K562 (cell line): ENCODE measurements around the gene GSG1. TPM values are rescaled to one million over a fixed set of nuclear protein-coding genes. Genes with fewer than 3 reads are reported as not detected.

Experiments used
- ATAC-seq: fragments of 200-7000 bp; cut with Tn5 transposase; 3 replicates; pipeline ENCODE4 v1.9.1; 2020; ENCODE audit warnings: moderate library complexity
- BruUV-seq: library from RNA; stranded (reverse); fragments of 400-500 nt; replicated peaks from 2 replicates; lab custom pipeline; 2021; lab: Mats Ljungman, UMichigan
- CTCF ChIA-PET: fragments of 300-600 bp; formaldehyde crosslinking; extraction: SDS; loops from one replicate; lab custom pipeline; 2021; ENCODE audit warnings: low intra/inter-chr PET ratio; lab: Yijun Ruan, JAX
- POLR2A ChIA-PET: fragments of 300-600, 350-650 bp; sonication (Branson Sonifier 250); formaldehyde crosslinking; extraction: SDS; loops from one replicate; lab custom pipeline; 2021; ENCODE audit warnings: antibody characterized with exemption, inconsistent platforms; lab: Yijun Ruan, JAX
- DNase-seq, 4 experiments: peaks; one replicate each; pipeline versions ENCODE4 v3.0.0 to v3.0.0-alpha.2; 2011 to 2018; ENCODE audit warnings: low spot score in 3 of 4, mixed read lengths in 3 of 4; ENCODE audit errors: extremely low read depth in 1 of 4
- FAIRE-seq: peaks from 2 replicates; lab custom pipeline; 2011; peaks lifted over from hg19 to GRCh38; lab: Jason Lieb, UNC
- H2AFZ ChIP-seq: 2 replicates; pipeline ENCODE4 v1.6.0; 2011; ENCODE audit warnings: low read depth, low read length, control low read depth, inconsistent platforms
- H3K27ac ChIP-seq: fragments of 200-600 bp; 3 replicates; pipeline ENCODE4 v1.8.0; 2011; ENCODE audit warnings: low read depth, mild to moderate bottlenecking, control low read depth, inconsistent platforms, low read length, moderate library complexity, mixed read lengths; ENCODE audit errors: extremely low read depth
- H3K27me3 ChIP-seq, 2 experiments: fragments of 300-600 bp in 1 of 2; 2 replicates in 1 of 2; 3 replicates in 1 of 2; pipeline versions ENCODE4 v1.6.0 to v1.8.0; 2011; ENCODE audit warnings: inconsistent platforms in 2 of 2, low read length in 2 of 2, mild to moderate bottlenecking in 1 of 2, mixed read lengths in 1 of 2, moderate library complexity in 1 of 2; ENCODE audit not compliant: control insufficient read depth in 2 of 2, insufficient read depth in 2 of 2
- H3K36me3 ChIP-seq: fragments of 300-600 bp; 3 replicates; pipeline ENCODE4 v1.8.0; 2011; ENCODE audit warnings: mild to moderate bottlenecking, low read length, inconsistent platforms; ENCODE audit not compliant: control insufficient read depth, insufficient read depth
- H3K4me1 ChIP-seq, 2 experiments: fragments of 200-600 bp in 1 of 2; replicated peaks in 1 of 2; 2 replicates in 1 of 2; 3 replicates in 1 of 2; pipeline versions ENCODE4 v1.5.1 to v1.8.0; 2011; ENCODE audit warnings: inconsistent platforms in 2 of 2, low read length in 2 of 2, mild to moderate bottlenecking in 1 of 2, mixed read lengths in 1 of 2, moderate library complexity in 1 of 2; ENCODE audit not compliant: control insufficient read depth in 2 of 2, insufficient read depth in 2 of 2
- H3K4me2 ChIP-seq: 2 replicates; pipeline ENCODE4 v1.6.1; 2011; ENCODE audit warnings: low read length, control low read depth, inconsistent platforms, mixed read lengths; ENCODE audit not compliant: insufficient read depth
- H3K4me3 ChIP-seq: fragments of 200-600 bp; sonication (generic), shearing (Covaris generic); 2 replicates; pipeline ENCODE4 v1.5.1; 2016; ENCODE audit warnings: control low read depth, inconsistent platforms
- H3K79me2 ChIP-seq: fragments of 200-600 bp; 3 replicates; pipeline ENCODE4 v1.8.0; 2011; ENCODE audit warnings: low read length, inconsistent platforms; ENCODE audit not compliant: control insufficient read depth, insufficient read depth
- H3K9ac ChIP-seq, 2 experiments: 2 replicates each; pipeline versions ENCODE4 v1.6.0 to v1.6.1; 2011; ENCODE audit warnings: low read depth in 2 of 2, low read length in 2 of 2, control low read depth in 1 of 2, inconsistent platforms in 1 of 2, mild to moderate bottlenecking in 1 of 2, mixed read lengths in 1 of 2; ENCODE audit not compliant: insufficient read depth in 1 of 2
- H3K9me1 ChIP-seq: one replicate; pipeline ENCODE4 v1.6.0; 2011; ENCODE audit warnings: inconsistent platforms, mild to moderate bottlenecking, low read length, moderate library complexity; ENCODE audit not compliant: control insufficient read depth, insufficient read depth
- H3K9me3 ChIP-seq: replicated peaks from 2 replicates; pipeline ENCODE4 v1.5.1; 2011; ENCODE audit warnings: low read depth, low read length, inconsistent platforms; ENCODE audit not compliant: control insufficient read depth, insufficient read depth
- H4K20me1 ChIP-seq: replicated peaks from 2 replicates; pipeline ENCODE4 v1.6.1; 2011; ENCODE audit warnings: low read length, inconsistent platforms, mixed read lengths; ENCODE audit not compliant: control insufficient read depth, insufficient read depth
- C11orf30 ChIP-seq: fragments of 450-650 bp; IDR thresholded peaks from 2 replicates; pipeline ENCODE4 v1.6.1; 2016; ENCODE audit warnings: low read depth, mild to moderate bottlenecking
- CBFA2T3 ChIP-seq: fragments of 450-650 bp; IDR thresholded peaks from 2 replicates; pipeline ENCODE4 v1.6.1; 2017
- ESRRB ChIP-seq: fragments of 250-450 bp; sonication (Bioruptor Pico); IDR thresholded peaks from 2 replicates; pipeline ENCODE4 v1.5.0; 2020; ENCODE audit warnings: mild to moderate bottlenecking, moderate library complexity, borderline replicate concordance
- SIN3A ChIP-seq, 2 experiments: fragments of 150-350 bp in 1 of 2; IDR thresholded peaks; 2 replicates each; pipeline ENCODE4 v1.6.1; 2011 to 2016; ENCODE audit warnings: borderline replicate concordance in 2 of 2, low read depth in 2 of 2, low read length in 2 of 2, mild to moderate bottlenecking in 2 of 2, moderate library complexity in 2 of 2; ENCODE audit not compliant: control insufficient read depth in 1 of 2
- SRSF3 ChIP-seq: fragments of 200-400 bp; formaldehyde crosslinking; IDR thresholded peaks from 2 replicates; pipeline ENCODE4 v1.6.1; 2016; ENCODE audit warnings: mild to moderate bottlenecking, low read length, moderate library complexity; ENCODE audit not compliant: insufficient read depth
- SUPT5H ChIP-seq: fragments of 450-650 bp; IDR thresholded peaks from 2 replicates; pipeline ENCODE4 v1.6.1; 2016
- TAF1 ChIP-seq: IDR thresholded peaks from 2 replicates; pipeline ENCODE4 v1.6.1; 2011; ENCODE audit warnings: mild to moderate bottlenecking, low read length, moderate library complexity; ENCODE audit not compliant: insufficient read depth, control insufficient read depth, severe bottlenecking; ENCODE audit errors: extremely low read depth
- ZNF408 ChIP-seq: fragments of 250-450 bp; sonication (Bioruptor Pico); IDR thresholded peaks from 2 replicates; pipeline ENCODE4 v1.4.0; 2020; ENCODE audit warnings: low read depth, mild to moderate bottlenecking, moderate library complexity
- WGBS: fragments of 100-300 bp; shearing (Covaris generic); methylation state at CpG from one replicate; pipeline ENCODE4 v1.1.6; 2016; ENCODE audit warnings: low coverage, mixed read lengths; ENCODE audit not compliant: insufficient coverage; ENCODE audit errors: missing lambda C conversion rate; 5-methylcytosine and 5-hydroxymethylcytosine counted together
- in situ Hi-C: fragments of 300-500 bp; cut with MboI; formaldehyde crosslinking; loops from 4 replicates; pipeline ENCODE4 v1.15.0; 2018; ENCODE audit warnings: inconsistent platforms, mixed read lengths
- intact Hi-C: fragments of 100-400 bp; cut with micrococcal nuclease; formaldehyde crosslinking; loops from 2 replicates; pipeline ENCODE4 v1.14.2; 2022
- polyA plus RNA-seq, 8 experiments: library from polyadenylated mRNA; depleted of rRNA in 4 of 8; stranded (reverse) in 5 of 8; unstranded in 3 of 8; fragments of >200 nt; fragmentation: Nextera tagmentation in 2 of 8; fragmentation: Illumina TruSeq in 1 of 8; extraction: Ambion mirVana in 2 of 8; extraction: Trizol in 1 of 8; gene quantifications; 2 replicates each; pipeline versions ENCODE4 v1.2.1 to v1.2.3, GENCODE V29; 2011 to 2014; ENCODE audit warnings: inconsistent platforms in 1 of 8, missing spikeins in 1 of 8
- total RNA-seq, 7 experiments: library from RNA; depleted of rRNA in 6 of 7; stranded (reverse); fragments of >200 nt in 6 of 7; fragmentation: Illumina TruSeq in 2 of 7; extraction: Trizol in 2 of 7; gene quantifications; 2 replicates each; pipeline versions ENCODE4 v1.2.1 to v1.2.3, GENCODE V29; 2011 to 2021; ENCODE audit warnings: low replicate concordance in 1 of 7
- TF ChIP-seq, protein P1 (sequence below): IDR thresholded peaks from 2 replicates; pipeline ENCODE4 v1.6.1; 2014; ENCODE audit warnings: antibody characterized with exemption
- TF ChIP-seq, protein P2 (sequence below): fragments of 450-650 bp; IDR thresholded peaks from 2 replicates; pipeline ENCODE4 v1.6.1; 2014; ENCODE audit warnings: low read depth, mild to moderate bottlenecking, moderate library complexity, borderline replicate concordance
- TF ChIP-seq, protein P3 (sequence below): fragments of 450-650 bp; conservative IDR thresholded peaks from 2 replicates; pipeline ENCODE4 v1.6.1; 2016; ENCODE audit warnings: missing genetic modification characterization, low read depth, mild to moderate bottlenecking, control low read depth, missing compliant biosample characterization
- TF ChIP-seq, protein P4 (sequence below): sonication (generic); formaldehyde crosslinking; IDR thresholded peaks from 2 replicates; pipeline ENCODE4 v1.8.1; 2023; ENCODE audit warnings: missing genetic modification reagents, mild to moderate bottlenecking, borderline replicate concordance

GSG1 gene
- total and polyA plus RNA-seq, 9 of the 15 experiments (the other 6 are each of a cell fraction or from before 2014, with no cell fraction given) = not detected

DNA sequence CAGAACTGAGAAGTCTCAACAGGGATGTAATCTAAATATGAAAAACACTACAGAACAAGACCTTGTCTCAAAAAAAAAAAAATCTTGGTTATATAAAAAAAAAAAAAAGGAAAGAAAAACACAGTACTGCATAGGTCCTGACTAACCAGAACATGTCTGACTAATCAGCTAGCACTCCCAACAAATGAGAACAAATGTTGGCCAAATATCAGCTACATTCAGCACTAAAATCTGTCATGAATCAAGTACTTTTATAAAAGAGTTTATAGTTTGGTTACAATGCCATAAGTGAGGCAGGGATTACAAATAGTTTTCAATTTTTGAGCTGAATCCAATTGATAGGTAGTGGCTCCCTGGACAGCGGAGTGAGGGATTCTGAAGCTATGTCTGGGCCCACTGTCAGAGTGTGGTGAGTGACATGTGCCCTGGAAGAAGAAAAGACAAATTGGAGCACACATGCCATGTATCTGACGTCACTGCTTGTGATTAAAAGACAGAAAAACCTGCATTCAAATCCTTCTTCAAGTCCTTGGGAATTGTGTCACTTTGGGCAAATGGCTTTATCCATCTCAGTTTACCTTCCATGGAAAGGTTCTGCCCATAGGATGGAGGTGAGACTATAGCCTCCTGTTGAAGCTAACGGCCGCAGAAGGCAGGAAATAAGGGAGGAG is 64.8 kb downstream of the GSG1 start:
- Histone ChIP-seq H3K9me1 (no peaks in the 10 kb centered on the region), H3K79me2 (no peaks in the 10 kb centered on the region), H3K9me3 (no peaks in the 10 kb centered on the region), H3K9ac (no peak overlapping the region), H3K27me3 (no peaks in the 10 kb centered on the region), H3K4me3 (no peak overlapping the region), H4K20me1 (no peaks in the 10 kb centered on the region), H3K4me1 (no peaks in the 10 kb centered on the region), H3K36me3 (no peaks in the 10 kb centered on the region), H3K27ac (no peak overlapping the region), H3K4me2 (no peak overlapping the region), H2AFZ (no peak overlapping the region)
- intact Hi-C loops = no loop called here
- FAIRE-seq = no peak
- POLR2A ChIA-PET = no interaction called here
- BruUV-seq = no TSS peak
- no peak for DNase-seq
- WGBS = 11% methylated on average over 3 of the region's 4 CpGs
- no peak for ATAC-seq
- in situ Hi-C loops = no loop called here
- CTCF ChIA-PET = no interaction called here
- TF ChIP-seq, protein P1, sequence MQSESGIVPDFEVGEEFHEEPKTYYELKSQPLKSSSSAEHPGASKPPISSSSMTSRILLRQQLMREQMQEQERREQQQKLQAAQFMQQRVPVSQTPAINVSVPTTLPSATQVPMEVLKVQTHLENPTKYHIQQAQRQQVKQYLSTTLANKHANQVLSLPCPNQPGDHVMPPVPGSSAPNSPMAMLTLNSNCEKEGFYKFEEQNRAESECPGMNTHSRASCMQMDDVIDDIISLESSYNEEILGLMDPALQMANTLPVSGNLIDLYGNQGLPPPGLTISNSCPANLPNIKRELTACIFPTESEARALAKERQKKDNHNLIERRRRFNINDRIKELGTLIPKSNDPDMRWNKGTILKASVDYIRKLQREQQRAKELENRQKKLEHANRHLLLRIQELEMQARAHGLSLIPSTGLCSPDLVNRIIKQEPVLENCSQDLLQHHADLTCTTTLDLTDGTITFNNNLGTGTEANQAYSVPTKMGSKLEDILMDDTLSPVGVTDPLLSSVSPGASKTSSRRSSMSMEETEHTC = no peak
- TF ChIP-seq, protein P2, sequence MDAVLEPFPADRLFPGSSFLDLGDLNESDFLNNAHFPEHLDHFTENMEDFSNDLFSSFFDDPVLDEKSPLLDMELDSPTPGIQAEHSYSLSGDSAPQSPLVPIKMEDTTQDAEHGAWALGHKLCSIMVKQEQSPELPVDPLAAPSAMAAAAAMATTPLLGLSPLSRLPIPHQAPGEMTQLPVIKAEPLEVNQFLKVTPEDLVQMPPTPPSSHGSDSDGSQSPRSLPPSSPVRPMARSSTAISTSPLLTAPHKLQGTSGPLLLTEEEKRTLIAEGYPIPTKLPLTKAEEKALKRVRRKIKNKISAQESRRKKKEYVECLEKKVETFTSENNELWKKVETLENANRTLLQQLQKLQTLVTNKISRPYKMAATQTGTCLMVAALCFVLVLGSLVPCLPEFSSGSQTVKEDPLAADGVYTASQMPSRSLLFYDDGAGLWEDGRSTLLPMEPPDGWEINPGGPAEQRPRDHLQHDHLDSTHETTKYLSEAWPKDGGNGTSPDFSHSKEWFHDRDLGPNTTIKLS = no peak
- TF ChIP-seq, protein P3, sequence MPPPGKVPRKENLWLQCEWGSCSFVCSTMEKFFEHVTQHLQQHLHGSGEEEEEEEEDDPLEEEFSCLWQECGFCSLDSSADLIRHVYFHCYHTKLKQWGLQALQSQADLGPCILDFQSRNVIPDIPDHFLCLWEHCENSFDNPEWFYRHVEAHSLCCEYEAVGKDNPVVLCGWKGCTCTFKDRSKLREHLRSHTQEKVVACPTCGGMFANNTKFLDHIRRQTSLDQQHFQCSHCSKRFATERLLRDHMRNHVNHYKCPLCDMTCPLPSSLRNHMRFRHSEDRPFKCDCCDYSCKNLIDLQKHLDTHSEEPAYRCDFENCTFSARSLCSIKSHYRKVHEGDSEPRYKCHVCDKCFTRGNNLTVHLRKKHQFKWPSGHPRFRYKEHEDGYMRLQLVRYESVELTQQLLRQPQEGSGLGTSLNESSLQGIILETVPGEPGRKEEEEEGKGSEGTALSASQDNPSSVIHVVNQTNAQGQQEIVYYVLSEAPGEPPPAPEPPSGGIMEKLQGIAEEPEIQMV (tag) = no peak
- no peak for TF ChIP-seq TAF1
- no peak for TF ChIP-seq CBFA2T3
- TF ChIP-seq, protein P4, sequence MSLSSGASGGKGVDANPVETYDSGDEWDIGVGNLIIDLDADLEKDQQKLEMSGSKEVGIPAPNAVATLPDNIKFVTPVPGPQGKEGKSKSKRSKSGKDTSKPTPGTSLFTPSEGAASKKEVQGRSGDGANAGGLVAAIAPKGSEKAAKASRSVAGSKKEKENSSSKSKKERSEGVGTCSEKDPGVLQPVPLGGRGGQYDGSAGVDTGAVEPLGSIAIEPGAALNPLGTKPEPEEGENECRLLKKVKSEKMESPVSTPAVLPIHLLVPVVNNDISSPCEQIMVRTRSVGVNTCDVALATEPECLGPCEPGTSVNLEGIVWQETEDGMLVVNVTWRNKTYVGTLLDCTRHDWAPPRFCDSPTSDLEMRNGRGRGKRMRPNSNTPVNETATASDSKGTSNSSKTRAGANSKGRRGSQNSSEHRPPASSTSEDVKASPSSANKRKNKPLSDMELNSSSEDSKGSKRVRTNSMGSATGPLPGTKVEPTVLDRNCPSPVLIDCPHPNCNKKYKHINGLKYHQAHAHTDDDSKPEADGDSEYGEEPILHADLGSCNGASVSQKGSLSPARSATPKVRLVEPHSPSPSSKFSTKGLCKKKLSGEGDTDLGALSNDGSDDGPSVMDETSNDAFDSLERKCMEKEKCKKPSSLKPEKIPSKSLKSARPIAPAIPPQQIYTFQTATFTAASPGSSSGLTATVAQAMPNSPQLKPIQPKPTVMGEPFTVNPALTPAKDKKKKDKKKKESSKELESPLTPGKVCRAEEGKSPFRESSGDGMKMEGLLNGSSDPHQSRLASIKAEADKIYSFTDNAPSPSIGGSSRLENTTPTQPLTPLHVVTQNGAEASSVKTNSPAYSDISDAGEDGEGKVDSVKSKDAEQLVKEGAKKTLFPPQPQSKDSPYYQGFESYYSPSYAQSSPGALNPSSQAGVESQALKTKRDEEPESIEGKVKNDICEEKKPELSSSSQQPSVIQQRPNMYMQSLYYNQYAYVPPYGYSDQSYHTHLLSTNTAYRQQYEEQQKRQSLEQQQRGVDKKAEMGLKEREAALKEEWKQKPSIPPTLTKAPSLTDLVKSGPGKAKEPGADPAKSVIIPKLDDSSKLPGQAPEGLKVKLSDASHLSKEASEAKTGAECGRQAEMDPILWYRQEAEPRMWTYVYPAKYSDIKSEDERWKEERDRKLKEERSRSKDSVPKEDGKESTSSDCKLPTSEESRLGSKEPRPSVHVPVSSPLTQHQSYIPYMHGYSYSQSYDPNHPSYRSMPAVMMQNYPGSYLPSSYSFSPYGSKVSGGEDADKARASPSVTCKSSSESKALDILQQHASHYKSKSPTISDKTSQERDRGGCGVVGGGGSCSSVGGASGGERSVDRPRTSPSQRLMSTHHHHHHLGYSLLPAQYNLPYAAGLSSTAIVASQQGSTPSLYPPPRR (CRISPR knock-in tag) = no peak
- TF ChIP-seq C11orf30 = no peak
- TF ChIP-seq SRSF3 = no peak
- no peak for TF ChIP-seq SUPT5H
- no peak for TF ChIP-seq SIN3A (IDR thresholded peaks at IDR 0.05; ENCODE audit: borderline replicate concordance in 2 of 2, control insufficient read depth in 1 of 2, low read depth in 2 of 2, low read length in 2 of 2)
- TF ChIP-seq ESRRB (CRISPR knock-in tag) = no peak
- no peak for TF ChIP-seq ZNF408 (CRISPR knock-in tag)
